ENCODE measurements around the gene UTP11.
"Not testable (repeated sequence)": the region's sequence is repeated elsewhere in the genome, so short reads cannot be mapped to it uniquely, and the experiment has no call there.

The UTP11 gene

GRCh38 chr1:38027201-38028104 lies 14.9 kb downstream of the UTP11 start:
- no peak for DNase-seq (ENCODE audit: low read depth in 2 of 2)

GRCh38 chr1:38028105-38028591 lies 15.6 kb downstream of the UTP11 start:
- DNase-seq (ENCODE audit: low read depth in 2 of 2): no peak

- no peak for DNase-seq (ENCODE audit: low read depth in 2 of 2)
These were observed 16.1 kb downstream of the UTP11 start for GRCh38 chr1:38028671-38029070.

- no peak for DNase-seq (ENCODE audit: low read depth in 2 of 2)
These were observed 16.6 kb downstream of the UTP11 start for GRCh38 chr1:38029081-38029681.

- peak in 1 of 2 experiments; percentile 44 for DNase-seq (ENCODE audit: low read depth in 2 of 2)
These were observed 17.4 kb downstream of the UTP11 start for GRCh38 chr1:38029685-38030511.

- DNase-seq (ENCODE audit: low read depth in 2 of 2): no peak
These were observed 18.3 kb downstream of the UTP11 start for GRCh38 chr1:38030596-38031512.

- DNase-seq (ENCODE audit: low read depth in 2 of 2): no peak
These were observed 19.0 kb downstream of the UTP11 start for GRCh38 chr1:38031513-38031866.

GRCh38 chr1:38032992-38033391 lies 20.5 kb downstream of the UTP11 start:
- DNase-seq (ENCODE audit: low read depth in 2 of 2): not testable (repeated sequence)

- no peak for DNase-seq (ENCODE audit: low read depth in 2 of 2)
These were observed 22.3 kb downstream of the UTP11 start for GRCh38 chr1:38034871-38035270.

GRCh38 chr1:38037221-38037939 lies 24.8 kb downstream of the UTP11 start:
- DNase-seq (ENCODE audit: low read depth in 2 of 2): no peak

GRCh38 chr1:38038861-38039260 lies 26.3 kb downstream of the UTP11 start:
- peak; percentile 36 to 44 for DNase-seq (ENCODE audit: low read depth in 2 of 2)

- no peak for DNase-seq (ENCODE audit: low read depth in 2 of 2)
These were observed 27.0 kb downstream of the UTP11 start for GRCh38 chr1:38039331-38040088.

GRCh38 chr1:38041936-38042834 lies 29.7 kb downstream of the UTP11 start:
- DNase-seq (ENCODE audit: low read depth in 2 of 2): no peak

GRCh38 chr1:38043036-38043747 lies 30.7 kb downstream of the UTP11 start:
- DNase-seq (ENCODE audit: low read depth in 2 of 2): no peak

GRCh38 chr1:38044221-38045215 lies 32.0 kb downstream of the UTP11 start:
- no peak for DNase-seq (ENCODE audit: low read depth in 2 of 2)

GRCh38 chr1:38045401-38046332 lies 33.1 kb downstream of the UTP11 start:
- DNase-seq (ENCODE audit: low read depth in 2 of 2): no peak
